WTC11 (cell line): Measurements from ENCODE around the gene TH.

Experiments used
- CTCF ChIP-seq: fragments of 200-600 bp; IDR thresholded peaks from 2 replicates; pipeline ENCODE4 v1.8.0; 2022; ENCODE audit warnings: antibody characterized with exemption
- E2F1 ChIP-seq: sonication (generic); formaldehyde crosslinking; IDR thresholded peaks from 2 replicates; pipeline ENCODE4 v1.8.0; 2022; ENCODE audit warnings: mild to moderate bottlenecking, missing genetic modification reagents
- ESRRA ChIP-seq: sonication (generic); formaldehyde crosslinking; IDR thresholded peaks from 2 replicates; pipeline ENCODE4 v1.8.1; 2022; ENCODE audit warnings: mild to moderate bottlenecking, missing genetic modification reagents, borderline replicate concordance
- FOXP1 ChIP-seq: sonication (generic); formaldehyde crosslinking; IDR thresholded peaks from 2 replicates; pipeline ENCODE4 v1.8.0; 2022; ENCODE audit warnings: missing genetic modification reagents, mild to moderate bottlenecking, moderate library complexity, borderline replicate concordance
- JUN ChIP-seq: sonication (generic); formaldehyde crosslinking; IDR thresholded peaks from 2 replicates; pipeline ENCODE4 v1.8.0; 2023; ENCODE audit warnings: mild to moderate bottlenecking, missing genetic modification reagents
- NR2C2 ChIP-seq: sonication (generic); formaldehyde crosslinking; IDR thresholded peaks from 2 replicates; pipeline ENCODE4 v1.8.0; 2022; ENCODE audit warnings: mild to moderate bottlenecking, missing genetic modification reagents
- STAT6 ChIP-seq: sonication (generic); formaldehyde crosslinking; conservative IDR thresholded peaks from 2 replicates; pipeline ENCODE4 v1.8.1; 2023; ENCODE audit warnings: mild to moderate bottlenecking, low read depth, missing genetic modification reagents, moderate library complexity
- TP53 ChIP-seq: sonication (generic); formaldehyde crosslinking; IDR thresholded peaks from 2 replicates; pipeline ENCODE4 v1.8.1; 2023; ENCODE audit warnings: mild to moderate bottlenecking, missing genetic modification reagents
- ZBTB21 ChIP-seq: sonication (generic); formaldehyde crosslinking; IDR thresholded peaks from 2 replicates; pipeline ENCODE4 v1.8.1; 2023; ENCODE audit warnings: mild to moderate bottlenecking, missing genetic modification reagents, borderline replicate concordance
- ZNF121 ChIP-seq: sonication (generic); formaldehyde crosslinking; IDR thresholded peaks from 2 replicates; pipeline ENCODE4 v1.8.0; 2023; ENCODE audit warnings: missing genetic modification reagents
- ZNF416 ChIP-seq: fragments of 250-450 bp; sonication (Bioruptor Pico); IDR thresholded peaks from 2 replicates; pipeline ENCODE4 v1.9.0; 2021; ENCODE audit warnings: mild to moderate bottlenecking, inconsistent platforms
- TF ChIP-seq, protein P1 (sequence below): sonication (generic); formaldehyde crosslinking; IDR thresholded peaks from 2 replicates; pipeline ENCODE4 v1.8.1; 2023; ENCODE audit warnings: mild to moderate bottlenecking, moderate library complexity, missing genetic modification reagents
- TF ChIP-seq, protein P2 (sequence below): sonication (generic); formaldehyde crosslinking; IDR thresholded peaks from 2 replicates; pipeline ENCODE4 v1.8.0; 2022; ENCODE audit warnings: mild to moderate bottlenecking, missing genetic modification reagents
- TF ChIP-seq, protein P3 (sequence below): sonication (generic); formaldehyde crosslinking; IDR thresholded peaks from 2 replicates; pipeline ENCODE4 v1.8.1; 2022; ENCODE audit warnings: low read depth, missing genetic modification reagents, borderline replicate concordance

DNA sequence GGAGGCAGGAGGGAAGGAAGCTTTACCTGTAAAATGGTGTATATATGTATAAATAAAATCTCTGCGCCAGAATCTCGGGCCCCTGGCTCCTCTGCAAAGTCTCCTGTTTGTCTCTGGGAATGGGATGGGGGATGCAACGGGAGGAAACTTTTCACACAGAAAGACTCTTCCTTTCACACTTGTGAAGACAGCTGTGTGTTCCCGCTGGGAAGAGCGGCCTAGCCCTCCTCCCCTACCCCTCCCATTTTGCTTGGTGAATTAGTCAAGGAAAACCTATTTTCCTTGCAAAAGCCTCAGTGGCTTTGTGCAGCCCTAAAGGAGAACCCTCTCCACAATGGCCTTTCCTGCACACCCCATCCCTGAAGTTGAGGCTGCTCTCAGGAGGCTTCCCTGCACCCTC is 23.0 kb downstream of the TH start:
- TF ChIP-seq CTCF (no peak), ESRRA (CRISPR knock-in tag) (no peak), NR2C2 (no peak), JUN (CRISPR knock-in tag) (no peak), STAT6 (no peak), E2F1 (CRISPR knock-in tag) (no peak), ZNF416 (CRISPR knock-in tag) (no peak), FOXP1 (CRISPR knock-in tag) (no peak), TP53 (CRISPR knock-in tag) (no peak), ZNF121 (no peak), ZBTB21 (CRISPR knock-in tag) (no peak)
- TF ChIP-seq, protein P1, sequence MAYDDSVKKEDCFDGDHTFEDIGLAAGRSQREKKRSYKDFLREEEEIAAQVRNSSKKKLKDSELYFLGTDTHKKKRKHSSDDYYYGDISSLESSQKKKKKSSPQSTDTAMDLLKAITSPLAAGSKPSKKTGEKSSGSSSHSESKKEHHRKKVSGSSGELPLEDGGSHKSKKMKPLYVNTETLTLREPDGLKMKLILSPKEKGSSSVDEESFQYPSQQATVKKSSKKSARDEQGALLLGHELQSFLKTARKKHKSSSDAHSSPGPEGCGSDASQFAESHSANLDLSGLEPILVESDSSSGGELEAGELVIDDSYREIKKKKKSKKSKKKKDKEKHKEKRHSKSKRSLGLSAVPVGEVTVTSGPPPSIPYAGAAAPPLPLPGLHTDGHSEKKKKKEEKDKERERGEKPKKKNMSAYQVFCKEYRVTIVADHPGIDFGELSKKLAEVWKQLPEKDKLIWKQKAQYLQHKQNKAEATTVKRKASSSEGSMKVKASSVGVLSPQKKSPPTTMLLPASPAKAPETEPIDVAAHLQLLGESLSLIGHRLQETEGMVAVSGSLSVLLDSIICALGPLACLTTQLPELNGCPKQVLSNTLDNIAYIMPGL (CRISPR knock-in tag): no peak
- TF ChIP-seq, protein P2, sequence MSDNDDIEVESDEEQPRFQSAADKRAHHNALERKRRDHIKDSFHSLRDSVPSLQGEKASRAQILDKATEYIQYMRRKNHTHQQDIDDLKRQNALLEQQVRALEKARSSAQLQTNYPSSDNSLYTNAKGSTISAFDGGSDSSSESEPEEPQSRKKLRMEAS (CRISPR knock-in tag): no peak
- TF ChIP-seq, protein P3, sequence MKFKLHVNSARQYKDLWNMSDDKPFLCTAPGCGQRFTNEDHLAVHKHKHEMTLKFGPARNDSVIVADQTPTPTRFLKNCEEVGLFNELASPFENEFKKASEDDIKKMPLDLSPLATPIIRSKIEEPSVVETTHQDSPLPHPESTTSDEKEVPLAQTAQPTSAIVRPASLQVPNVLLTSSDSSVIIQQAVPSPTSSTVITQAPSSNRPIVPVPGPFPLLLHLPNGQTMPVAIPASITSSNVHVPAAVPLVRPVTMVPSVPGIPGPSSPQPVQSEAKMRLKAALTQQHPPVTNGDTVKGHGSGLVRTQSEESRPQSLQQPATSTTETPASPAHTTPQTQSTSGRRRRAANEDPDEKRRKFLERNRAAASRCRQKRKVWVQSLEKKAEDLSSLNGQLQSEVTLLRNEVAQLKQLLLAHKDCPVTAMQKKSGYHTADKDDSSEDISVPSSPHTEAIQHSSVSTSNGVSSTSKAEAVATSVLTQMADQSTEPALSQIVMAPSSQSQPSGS (CRISPR knock-in tag): no peak
